ENCODE measurements around the gene XRCC5. TPM values are rescaled to one million over a fixed set of nuclear protein-coding genes. Genes with fewer than 3 reads are reported as not detected.

Gene XRCC5
- total and polyA plus RNA-seq, 2 of the 8 experiments (the other 6 are each of a cell fraction or from before 2014, with no cell fraction given) = 308 to 644 TPM

GRCh38 chr2:216103213-216103612 is 5.9 kb upstream of the XRCC5 start:
- Histone ChIP-seq H3K23ac (ENCODE audit: insufficient read length) (no peak overlapping the region), H3K79me2 (ENCODE audit: control insufficient read depth in 1 of 2, insufficient read depth in 2 of 2, low read length in 2 of 2) (no peaks in the 10 kb centered on the region), H3K27ac (ENCODE audit: low read depth, low read length) (no peak overlapping the region), H3K56ac (replicated peaks; ENCODE audit: insufficient read length, low read depth, low read length) (no peak overlapping the region), H3K4me3 (ENCODE audit: extremely low read depth in 1 of 4, insufficient read depth in 2 of 4, low read depth in 3 of 4, low read length in 4 of 4) (no peak overlapping the region), H2BK120ac (replicated peaks; ENCODE audit: low read depth, low read length) (no peak overlapping the region), H3K23me2 (ENCODE audit: low read depth, low read length) (peaks cover 9% of the 10 kb centered on the region), H4K5ac (ENCODE audit: insufficient read length, low read depth, low read length) (no peak overlapping the region), H3K9me3 (ENCODE audit: insufficient read depth in 2 of 2, low read depth in 1 of 2, low read length in 1 of 2) (peaks cover 0 to 2% of the 10 kb centered on the region in 2 experiments; a peak in 1 of 4 replicates), H2BK12ac (ENCODE audit: low read depth, low read length) (no peak overlapping the region), H3K4me2 (ENCODE audit: insufficient read depth in 1 of 2, low read depth in 2 of 2, low read length in 2 of 2) (no peak overlapping the region), H4K91ac (replicated peaks; ENCODE audit: insufficient read length, low read length) (no peak overlapping the region), H3K36me3 (ENCODE audit: control insufficient read depth in 2 of 4, insufficient read depth in 4 of 4, low read length in 3 of 4) (no peaks in the 10 kb centered on the region; a peak in 1 of 8 replicates), H3K4me1 (replicated peaks in 1 of 4; ENCODE audit: control insufficient read depth in 3 of 4, insufficient read depth in 4 of 4, low read length in 3 of 4) (peaks cover under 1 to 4% (median 3%) of the 10 kb centered on the region in 4 experiments; a peak in 5 of 7 replicates), H2BK5ac (ENCODE audit: low read depth, low read length) (no peak overlapping the region), H3K4ac (replicated peaks; ENCODE audit: insufficient read length, low read depth, low read length) (no peak overlapping the region), H2AK5ac (ENCODE audit: low read depth, low read length) (no peak overlapping the region), H4K8ac (ENCODE audit: extremely low read depth, insufficient read depth, low read length) (no peak overlapping the region), H3K14ac (ENCODE audit: insufficient read length) (no peak overlapping the region), H3K79me1 (ENCODE audit: low read depth, low read length) (peaks cover 2% of the 10 kb centered on the region; the same call in 1 of the 2 replicates), H2BK20ac (ENCODE audit: low read length) (no peak overlapping the region), H4K20me1 (replicated peaks in 1 of 2; ENCODE audit: control insufficient read depth in 1 of 2, insufficient read depth in 2 of 2, low read length in 2 of 2) (peaks cover 0 to 7% of the 10 kb centered on the region in 2 experiments), H2BK15ac (ENCODE audit: low read length) (no peak overlapping the region), H3K18ac (ENCODE audit: extremely low read depth, low read length) (no peak overlapping the region), H2AFZ (ENCODE audit: low read length) (no peak overlapping the region), H3K9ac (replicated peaks in 1 of 4; ENCODE audit: extremely low read depth in 1 of 4, low read depth in 3 of 4, low read length in 3 of 4) (no peak overlapping the region), H3K27me3 (replicated peaks in 1 of 4; ENCODE audit: control insufficient read depth in 3 of 4, extremely low read depth in 1 of 4, insufficient read depth in 3 of 4, low read length in 3 of 4) (no peaks in the 10 kb centered on the region)
- POLR2A ChIA-PET (ENCODE audit: partially characterized antibody) = interaction anchor here (0.6 to 1.7 kb wide), 3 partner anchors 8 to 19 kb away, joined by 3 to 10 read pairs (median 3); no protein-coding TSS in a partner anchor
- no peak for FAIRE-seq
- 90% methylated on average over 1 of the region's 1 CpG; no CpG with 5 or more reads in 1 of the 2 experiments for WGBS, 2 experiments (ENCODE audit: extremely low coverage in 1 of 2, insufficient coverage in 1 of 2, insufficient read length in 1 of 2, insufficient replicate concordance in 2 of 2, low coverage in 1 of 2, low lambda C conversion rate in 2 of 2, missing lambda C conversion rate in 1 of 2)
- no peak for DNase-seq (ENCODE audit: low read depth in 1 of 2, low spot score in 2 of 2)
- CTCF ChIA-PET (ENCODE audit: partially characterized antibody) = interaction anchor here (0.6 to 2.3 kb wide), 7 partner anchors 11 to 142 kb away, joined by 3 to 13 read pairs (median 5); no protein-coding TSS in a partner anchor
- TF ChIP-seq TAF1 (IDR thresholded peaks at IDR 0.05; ENCODE audit: low read depth, low read length) (no peak), SRF (IDR thresholded peaks at IDR 0.05; ENCODE audit: low read depth, low read length) (no peak), SP4 (IDR thresholded peaks at IDR 0.05; ENCODE audit: low read length) (no peak), ATF2 (IDR thresholded peaks at IDR 0.05; ENCODE audit: low read length) (no peak), BACH1 (IDR thresholded peaks at IDR 0.05; ENCODE audit: low read length) (no peak)

All from H1 (cell line).